K562 (cell line): ENCODE results near the gene ATAD3B. TPM values are rescaled to one million over a fixed set of nuclear protein-coding genes. Genes with fewer than 3 reads are reported as not detected.

Source experiments
- CREM ChIP-seq: IDR thresholded peaks from 2 replicates; pipeline ENCODE4 v1.6.1; 2014; ENCODE audit warnings: antibody characterized with exemption, low read depth
- EGR1 ChIP-seq: fragments of 450-650 bp; conservative IDR thresholded peaks from 2 replicates; pipeline ENCODE4 v1.6.1; 2017; ENCODE audit warnings: mild to moderate bottlenecking
- ETS1 ChIP-seq: conservative IDR thresholded peaks from 2 replicates; pipeline ENCODE4 v1.6.1; 2011; ENCODE audit warnings: low read depth, mild to moderate bottlenecking, low read length; ENCODE audit not compliant: control insufficient read depth
- FIP1L1 ChIP-seq: fragments of 200-400 bp; formaldehyde crosslinking; IDR thresholded peaks from 2 replicates; pipeline ENCODE4 v1.6.1; 2018; ENCODE audit warnings: mild to moderate bottlenecking, low read depth, low read length; ENCODE audit not compliant: poor library complexity, severe bottlenecking
- GTF2F1 ChIP-seq: IDR thresholded peaks from 2 replicates; pipeline ENCODE4 v1.6.1; 2011; ENCODE audit warnings: low read depth, low read length, improper control_type of control experiment
- MBD2 ChIP-seq: sonication (generic); IDR thresholded peaks from 2 replicates; pipeline ENCODE4 v1.6.1; 2016; ENCODE audit warnings: low read depth, borderline replicate concordance
- MYC ChIP-seq, 2 experiments: fragments of 250-450 bp in 1 of 2; sonication (Bioruptor Pico) in 1 of 2; IDR thresholded peaks; 2 replicates each; pipeline versions ENCODE4 v1.5.1 to v1.6.1; 2012 to 2021; ENCODE audit warnings: low read depth in 2 of 2, borderline replicate concordance in 1 of 2, improper control_type of control experiment in 1 of 2, low read length in 1 of 2, mild to moderate bottlenecking in 1 of 2, moderate library complexity in 1 of 2
- RBFOX2 ChIP-seq: fragments of 200-400 bp; formaldehyde crosslinking; IDR thresholded peaks from 2 replicates; pipeline ENCODE4 v1.6.1; 2017; ENCODE audit warnings: low read depth, mild to moderate bottlenecking, low read length, moderate library complexity
- SNIP1 ChIP-seq: fragments of 450-650 bp; IDR thresholded peaks from 2 replicates; pipeline ENCODE4 v1.7.1; 2017; ENCODE audit warnings: low read depth, mild to moderate bottlenecking
- STAG1 ChIP-seq: sonication (generic); formaldehyde crosslinking; IDR thresholded peaks from 2 replicates; pipeline ENCODE4 v1.5.0; 2020; ENCODE audit warnings: missing genetic modification reagents, borderline replicate concordance
- TSHZ1 ChIP-seq: fragments of 250-450 bp; sonication (Bioruptor Pico); IDR thresholded peaks from 2 replicates; pipeline ENCODE4 v1.4.0; 2020; ENCODE audit warnings: mild to moderate bottlenecking, moderate library complexity
- ZNF124 ChIP-seq: sonication (generic); formaldehyde crosslinking; IDR thresholded peaks from 2 replicates; pipeline ENCODE4 v1.8.1; 2022; ENCODE audit warnings: missing genetic modification reagents
- ZNF143 ChIP-seq: sonication (generic); formaldehyde crosslinking; IDR thresholded peaks from 2 replicates; pipeline ENCODE4 v1.9.0; 2022; ENCODE audit warnings: mild to moderate bottlenecking, missing genetic modification reagents
- ZNF79 ChIP-seq: fragments of 250-450 bp; sonication (Bioruptor Pico); IDR thresholded peaks from 2 replicates; pipeline ENCODE4 v1.4.0; 2020; ENCODE audit warnings: low read depth, mild to moderate bottlenecking, moderate library complexity
- polyA plus RNA-seq, 8 experiments: library from polyadenylated mRNA; depleted of rRNA in 4 of 8; stranded (reverse) in 5 of 8; unstranded in 3 of 8; fragments of >200 nt; fragmentation: Nextera tagmentation in 2 of 8; fragmentation: Illumina TruSeq in 1 of 8; extraction: Ambion mirVana in 2 of 8; extraction: Trizol in 1 of 8; gene quantifications; 2 replicates each; pipeline versions ENCODE4 v1.2.1 to v1.2.3, GENCODE V29; 2011 to 2014; ENCODE audit warnings: inconsistent platforms in 1 of 8, missing spikeins in 1 of 8
- total RNA-seq, 7 experiments: library from RNA; depleted of rRNA in 6 of 7; stranded (reverse); fragments of >200 nt in 6 of 7; fragmentation: Illumina TruSeq in 2 of 7; extraction: Trizol in 2 of 7; gene quantifications; 2 replicates each; pipeline versions ENCODE4 v1.2.1 to v1.2.3, GENCODE V29; 2011 to 2021; ENCODE audit warnings: low replicate concordance in 1 of 7
- TF ChIP-seq, protein P1 (sequence below): sonication (generic); formaldehyde crosslinking; IDR thresholded peaks from 2 replicates; pipeline ENCODE4 v1.5.0; 2020; ENCODE audit warnings: missing genetic modification reagents
- TF ChIP-seq, protein P2 (sequence below): fragments of 450-650 bp; IDR thresholded peaks from 2 replicates; pipeline ENCODE4 v1.6.1; 2016
- TF ChIP-seq, protein P3 (sequence below), 2 experiments: fragments of 150-350 bp in 1 of 2; IDR thresholded peaks; 2 replicates each; pipeline ENCODE4 v1.6.1; 2012 to 2016; ENCODE audit warnings: low read depth in 2 of 2, low read length in 2 of 2, mild to moderate bottlenecking in 1 of 2, moderate library complexity in 1 of 2

The ATAD3B gene
- total and polyA plus RNA-seq, 9 of the 15 experiments (the other 6 are each of a cell fraction or from before 2014, with no cell fraction given) = 0.07 to 113 (median 27.7) TPM

- TF ChIP-seq CREM (peak; percentile 99), FIP1L1 (no peak), TSHZ1 (CRISPR knock-in tag) (no peak), STAG1 (CRISPR knock-in tag) (no peak), GTF2F1 (no peak), EGR1 (peak; percentile 67), MBD2 (peak; percentile 94), ZNF124 (no peak), MYC (IDR thresholded peaks at IDR 0.05; ENCODE audit: low read depth, low read length) (peak; percentile 99), MYC (CRISPR knock-in tag; IDR thresholded peaks at IDR 0.05; ENCODE audit: borderline replicate concordance, low read depth) (peak; percentile 91; the same call in 1 of the 2 replicates), ZNF79 (no peak), SNIP1 (no peak), RBFOX2 (peak; percentile 83), ETS1 (peak; percentile 91; the same call in 1 of the 2 replicates), ZNF143 (CRISPR knock-in tag) (no peak)
- TF ChIP-seq, protein P1, sequence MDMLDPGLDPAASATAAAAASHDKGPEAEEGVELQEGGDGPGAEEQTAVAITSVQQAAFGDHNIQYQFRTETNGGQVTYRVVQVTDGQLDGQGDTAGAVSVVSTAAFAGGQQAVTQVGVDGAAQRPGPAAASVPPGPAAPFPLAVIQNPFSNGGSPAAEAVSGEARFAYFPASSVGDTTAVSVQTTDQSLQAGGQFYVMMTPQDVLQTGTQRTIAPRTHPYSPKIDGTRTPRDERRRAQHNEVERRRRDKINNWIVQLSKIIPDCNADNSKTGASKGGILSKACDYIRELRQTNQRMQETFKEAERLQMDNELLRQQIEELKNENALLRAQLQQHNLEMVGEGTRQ = peak; percentile 17; the same call in 1 of the 2 replicates
- TF ChIP-seq, protein P2, sequence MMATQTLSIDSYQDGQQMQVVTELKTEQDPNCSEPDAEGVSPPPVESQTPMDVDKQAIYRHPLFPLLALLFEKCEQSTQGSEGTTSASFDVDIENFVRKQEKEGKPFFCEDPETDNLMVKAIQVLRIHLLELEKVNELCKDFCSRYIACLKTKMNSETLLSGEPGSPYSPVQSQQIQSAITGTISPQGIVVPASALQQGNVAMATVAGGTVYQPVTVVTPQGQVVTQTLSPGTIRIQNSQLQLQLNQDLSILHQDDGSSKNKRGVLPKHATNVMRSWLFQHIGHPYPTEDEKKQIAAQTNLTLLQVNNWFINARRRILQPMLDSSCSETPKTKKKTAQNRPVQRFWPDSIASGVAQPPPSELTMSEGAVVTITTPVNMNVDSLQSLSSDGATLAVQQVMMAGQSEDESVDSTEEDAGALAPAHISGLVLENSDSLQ = no peak
- TF ChIP-seq, protein P3, sequence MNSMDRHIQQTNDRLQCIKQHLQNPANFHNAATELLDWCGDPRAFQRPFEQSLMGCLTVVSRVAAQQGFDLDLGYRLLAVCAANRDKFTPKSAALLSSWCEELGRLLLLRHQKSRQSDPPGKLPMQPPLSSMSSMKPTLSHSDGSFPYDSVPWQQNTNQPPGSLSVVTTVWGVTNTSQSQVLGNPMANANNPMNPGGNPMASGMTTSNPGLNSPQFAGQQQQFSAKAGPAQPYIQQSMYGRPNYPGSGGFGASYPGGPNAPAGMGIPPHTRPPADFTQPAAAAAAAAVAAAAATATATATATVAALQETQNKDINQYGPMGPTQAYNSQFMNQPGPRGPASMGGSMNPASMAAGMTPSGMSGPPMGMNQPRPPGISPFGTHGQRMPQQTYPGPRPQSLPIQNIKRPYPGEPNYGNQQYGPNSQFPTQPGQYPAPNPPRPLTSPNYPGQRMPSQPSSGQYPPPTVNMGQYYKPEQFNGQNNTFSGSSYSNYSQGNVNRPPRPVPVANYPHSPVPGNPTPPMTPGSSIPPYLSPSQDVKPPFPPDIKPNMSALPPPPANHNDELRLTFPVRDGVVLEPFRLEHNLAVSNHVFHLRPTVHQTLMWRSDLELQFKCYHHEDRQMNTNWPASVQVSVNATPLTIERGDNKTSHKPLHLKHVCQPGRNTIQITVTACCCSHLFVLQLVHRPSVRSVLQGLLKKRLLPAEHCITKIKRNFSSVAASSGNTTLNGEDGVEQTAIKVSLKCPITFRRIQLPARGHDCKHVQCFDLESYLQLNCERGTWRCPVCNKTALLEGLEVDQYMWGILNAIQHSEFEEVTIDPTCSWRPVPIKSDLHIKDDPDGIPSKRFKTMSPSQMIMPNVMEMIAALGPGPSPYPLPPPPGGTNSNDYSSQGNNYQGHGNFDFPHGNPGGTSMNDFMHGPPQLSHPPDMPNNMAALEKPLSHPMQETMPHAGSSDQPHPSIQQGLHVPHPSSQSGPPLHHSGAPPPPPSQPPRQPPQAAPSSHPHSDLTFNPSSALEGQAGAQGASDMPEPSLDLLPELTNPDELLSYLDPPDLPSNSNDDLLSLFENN (IDR thresholded peaks at IDR 0.05; ENCODE audit: low read depth in 2 of 2, low read length in 2 of 2) = no peak
Measured at GRCh38 chr1:1471389-1472052, at the start of gene ATAD3B (continued).
